OCI-LY7 (cell line): ENCODE data around the gene RTBDN.

Experiments
- EZH2phosphoT487 ChIP-seq: fragments of 200-600 bp; sonication (generic); IDR thresholded peaks from 2 replicates; pipeline ENCODE4 v1.6.1; 2018; ENCODE audit warnings: low read depth, borderline replicate concordance, mild to moderate bottlenecking, mixed run types, antibody characterized with exemption, low read length, moderate library complexity, mixed read lengths
- TF ChIP-seq, protein P1 (sequence below): fragments of 200-600 bp; sonication (generic); conservative IDR thresholded peaks from 2 replicates; pipeline ENCODE4 v1.5.1; 2014; ENCODE audit warnings: mild to moderate bottlenecking, antibody characterized with exemption, low read length, moderate library complexity, mixed read lengths

DNA sequence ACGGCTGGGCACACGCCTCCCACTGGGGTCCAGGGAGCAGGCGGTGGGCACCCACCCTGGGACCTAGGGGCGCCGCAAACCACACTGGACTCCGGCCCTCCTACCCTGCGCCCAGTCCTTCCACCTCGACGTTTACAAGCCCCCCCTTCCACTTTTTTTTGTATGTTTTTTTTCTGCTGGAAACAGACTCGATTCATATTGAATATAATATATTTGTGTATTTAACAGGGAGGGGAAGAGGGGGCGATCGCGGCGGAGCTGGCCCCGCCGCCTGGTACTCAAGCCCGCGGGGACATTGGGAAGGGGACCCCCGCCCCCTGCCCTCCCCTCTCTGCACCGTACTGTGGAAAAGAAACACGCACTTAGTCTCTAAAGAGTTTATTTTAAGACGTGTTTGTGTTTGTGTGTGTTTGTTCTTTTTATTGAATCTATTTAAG is 41.5 kb downstream of the RTBDN start:
- TF ChIP-seq, protein P1, sequence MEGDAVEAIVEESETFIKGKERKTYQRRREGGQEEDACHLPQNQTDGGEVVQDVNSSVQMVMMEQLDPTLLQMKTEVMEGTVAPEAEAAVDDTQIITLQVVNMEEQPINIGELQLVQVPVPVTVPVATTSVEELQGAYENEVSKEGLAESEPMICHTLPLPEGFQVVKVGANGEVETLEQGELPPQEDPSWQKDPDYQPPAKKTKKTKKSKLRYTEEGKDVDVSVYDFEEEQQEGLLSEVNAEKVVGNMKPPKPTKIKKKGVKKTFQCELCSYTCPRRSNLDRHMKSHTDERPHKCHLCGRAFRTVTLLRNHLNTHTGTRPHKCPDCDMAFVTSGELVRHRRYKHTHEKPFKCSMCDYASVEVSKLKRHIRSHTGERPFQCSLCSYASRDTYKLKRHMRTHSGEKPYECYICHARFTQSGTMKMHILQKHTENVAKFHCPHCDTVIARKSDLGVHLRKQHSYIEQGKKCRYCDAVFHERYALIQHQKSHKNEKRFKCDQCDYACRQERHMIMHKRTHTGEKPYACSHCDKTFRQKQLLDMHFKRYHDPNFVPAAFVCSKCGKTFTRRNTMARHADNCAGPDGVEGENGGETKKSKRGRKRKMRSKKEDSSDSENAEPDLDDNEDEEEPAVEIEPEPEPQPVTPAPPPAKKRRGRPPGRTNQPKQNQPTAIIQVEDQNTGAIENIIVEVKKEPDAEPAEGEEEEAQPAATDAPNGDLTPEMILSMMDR = no peak
- TF ChIP-seq EZH2phosphoT487 = no peak
